KMS-11 (cell line): Measurements from ENCODE around the gene MORN1.

ENCODE experiments used
- H2AFZ ChIP-seq: fragments of 200-600 bp; sonication (generic); 2 replicates; pipeline ENCODE4 v1.6.1; 2016; ENCODE audit warnings: antibody characterized with exemption, mixed run types, low read depth
- H3K27ac ChIP-seq: fragments of 200-600 bp; sonication (generic); 2 replicates; pipeline ENCODE4 v1.6.1; 2016; ENCODE audit warnings: mild to moderate bottlenecking, mixed run types
- H3K27me3 ChIP-seq: fragments of 200-600 bp; sonication (generic); 2 replicates; pipeline ENCODE4 v1.6.1; 2017; ENCODE audit warnings: mild to moderate bottlenecking, low read depth, mixed run types, moderate library complexity; ENCODE audit not compliant: insufficient read depth
- H3K36me3 ChIP-seq: fragments of 200-600 bp; sonication (generic); 2 replicates; pipeline ENCODE4 v1.6.1; 2017; ENCODE audit warnings: mild to moderate bottlenecking, mixed run types; ENCODE audit not compliant: insufficient read depth
- H3K4me1 ChIP-seq: fragments of 200-600 bp; sonication (generic); 2 replicates; pipeline ENCODE4 v1.6.1; 2016; ENCODE audit warnings: mild to moderate bottlenecking, low read depth, mixed run types; ENCODE audit not compliant: poor library complexity, severe bottlenecking
- H3K4me2 ChIP-seq: fragments of 200-600 bp; sonication (generic); 2 replicates; pipeline ENCODE4 v1.7.0; 2016; ENCODE audit warnings: mild to moderate bottlenecking, mixed run types
- H3K4me3 ChIP-seq: fragments of 200-600 bp; sonication (generic); IDR thresholded peaks from 2 replicates; pipeline ENCODE4 v1.6.1; 2017; ENCODE audit warnings: low read depth, low read length, mixed read lengths; ENCODE audit not compliant: insufficient read depth
- H3K79me2 ChIP-seq: fragments of 200-600 bp; sonication (generic); 2 replicates; pipeline ENCODE4 v1.6.1; 2016; ENCODE audit warnings: low read depth, mixed run types; ENCODE audit not compliant: insufficient read depth
- H3K9ac ChIP-seq: fragments of 200-600 bp; sonication (generic); 2 replicates; pipeline ENCODE4 v1.6.1; 2016; ENCODE audit warnings: mild to moderate bottlenecking, mixed run types
- H4K20me1 ChIP-seq: fragments of 200-600 bp; sonication (generic); 2 replicates; pipeline ENCODE4 v1.6.1; 2016; ENCODE audit warnings: mild to moderate bottlenecking, mixed run types; ENCODE audit not compliant: insufficient read depth
- CTCF ChIP-seq: fragments of 200-600 bp; sonication (generic); conservative IDR thresholded peaks from 2 replicates; pipeline ENCODE4 v1.6.1; 2017; ENCODE audit warnings: low read depth, mild to moderate bottlenecking, antibody characterized with exemption, low read length, moderate library complexity, mixed read lengths

Gene MORN1

GRCh38 chr1:2288816-2289536 is 102.4 kb downstream of the MORN1 start:
- no peak for TF ChIP-seq CTCF
- no peaks in the 10 kb centered on the region for H4K20me1 ChIP-seq
- H3K4me3 ChIP-seq: no peak overlapping the region
- peaks cover 33% of the 10 kb centered on the region; the same call in 1 of the 2 replicates for H3K27me3 ChIP-seq
- no peaks in the 10 kb centered on the region for H3K79me2 ChIP-seq
- H3K27ac ChIP-seq: no peak overlapping the region
- no peak overlapping the region for H3K4me2 ChIP-seq
- no peak overlapping the region for H3K9ac ChIP-seq
- H2AFZ ChIP-seq: no peak overlapping the region
- H3K4me1 ChIP-seq: peaks cover 10% of the 10 kb centered on the region
- no peaks in the 10 kb centered on the region for H3K36me3 ChIP-seq

- no peak overlapping the region for H3K4me2 ChIP-seq
- no peaks in the 10 kb centered on the region for H3K79me2 ChIP-seq
- peaks cover 10% of the 10 kb centered on the region for H3K4me1 ChIP-seq
- no peak for TF ChIP-seq CTCF
- H3K27ac ChIP-seq: no peak overlapping the region
- H3K27me3 ChIP-seq: peaks cover 31% of the 10 kb centered on the region; the same call in 1 of the 2 replicates
- no peak overlapping the region for H3K4me3 ChIP-seq
- no peak overlapping the region for H2AFZ ChIP-seq
- no peaks in the 10 kb centered on the region for H3K36me3 ChIP-seq
- no peak overlapping the region for H3K9ac ChIP-seq
- H4K20me1 ChIP-seq: no peaks in the 10 kb centered on the region
These were observed 103.0 kb downstream of the MORN1 start for GRCh38 chr1:2288311-2288710.

- no peak overlapping the region for H3K4me3 ChIP-seq
- no peaks in the 10 kb centered on the region for H3K36me3 ChIP-seq
- H3K27me3 ChIP-seq: peaks cover 31% of the 10 kb centered on the region; the same call in 1 of the 2 replicates
- no peak for TF ChIP-seq CTCF
- no peak overlapping the region for H2AFZ ChIP-seq
- H3K79me2 ChIP-seq: no peaks in the 10 kb centered on the region
- peaks cover 10% of the 10 kb centered on the region for H3K4me1 ChIP-seq
- H3K4me2 ChIP-seq: no peak overlapping the region
- H3K27ac ChIP-seq: no peak overlapping the region
- H4K20me1 ChIP-seq: no peaks in the 10 kb centered on the region
- no peak overlapping the region for H3K9ac ChIP-seq
These were observed 103.7 kb downstream of the MORN1 start for GRCh38 chr1:2287649-2288048.

GRCh38 chr1:2286923-2287322 is 104.4 kb downstream of the MORN1 start:
- H3K9ac ChIP-seq: no peak overlapping the region
- H3K36me3 ChIP-seq: no peaks in the 10 kb centered on the region
- no peaks in the 10 kb centered on the region for H4K20me1 ChIP-seq
- TF ChIP-seq CTCF: no peak
- H3K4me2 ChIP-seq: no peak overlapping the region
- no peaks in the 10 kb centered on the region for H3K79me2 ChIP-seq
- H2AFZ ChIP-seq: no peak overlapping the region
- no peak overlapping the region for H3K4me3 ChIP-seq
- H3K27ac ChIP-seq: no peak overlapping the region
- peaks cover 29% of the 10 kb centered on the region; the same call in 1 of the 2 replicates for H3K27me3 ChIP-seq
- H3K4me1 ChIP-seq: peaks cover 10% of the 10 kb centered on the region
